HEK293 (cell line): ENCODE results near the gene PEPD.

Experiments
- CTCF ChIA-PET: fragments of 350-600 bp; formaldehyde crosslinking; extraction: SDS; loops from one replicate; lab custom pipeline; 2021; ENCODE audit warnings: antibody characterized with exemption; lab: Yijun Ruan, JAX
- POLR2A ChIA-PET: fragments of 300-600 bp; formaldehyde crosslinking; extraction: SDS; loops from one replicate; lab custom pipeline; 2020; ENCODE audit warnings: antibody characterized with exemption, inconsistent platforms; lab: Yijun Ruan, JAX
- H3K27ac ChIP-seq: fragments of 200-500 bp; sonication (Bioruptor generic); 2 replicates; pipeline ENCODE4 v1.5.1; 2014; ENCODE audit warnings: low read depth, low read length, control low read depth, inconsistent platforms; ENCODE audit errors: extremely low read depth
- H3K36me3 ChIP-seq, 2 experiments: fragments of 200-500 bp in 1 of 2; sonication (Bioruptor generic) in 1 of 2; 1 replicate in 1 of 2; 2 replicates in 1 of 2; pipeline ENCODE4 v1.5.1; 2014 to 2017; ENCODE audit warnings: inconsistent platforms in 2 of 2, low read length in 2 of 2; ENCODE audit not compliant: control insufficient read depth in 2 of 2, insufficient read depth in 1 of 2
- H3K4me1 ChIP-seq: fragments of 200-500 bp; sonication (Bioruptor generic); 2 replicates; pipeline ENCODE4 v1.5.1; 2014; ENCODE audit warnings: mild to moderate bottlenecking, low read length, inconsistent platforms; ENCODE audit not compliant: control insufficient read depth, insufficient read depth
- H3K4me3 ChIP-seq: 2 replicates; pipeline ENCODE4 v1.5.1; 2011; ENCODE audit warnings: low read depth, mild to moderate bottlenecking, control low read depth, low read length, moderate library complexity
- H3K9me3 ChIP-seq: fragments of 200-500 bp; sonication (Bioruptor generic); 2 replicates; pipeline ENCODE4 v1.5.1; 2014; ENCODE audit warnings: low read depth, low read length, inconsistent platforms; ENCODE audit not compliant: control insufficient read depth, insufficient read depth
- HOXD13 ChIP-seq: sonication (generic); formaldehyde crosslinking; IDR thresholded peaks from 2 replicates; pipeline ENCODE4 v1.8.0; 2022; ENCODE audit warnings: missing genetic modification reagents, borderline replicate concordance
- INSM2 ChIP-seq: fragments of 450-650 bp; formaldehyde crosslinking; IDR thresholded peaks from 2 replicates; pipeline ENCODE4 v1.5.1; 2016; ENCODE audit warnings: missing biosample characterization, missing genetic modification characterization
- KLF1 ChIP-seq: fragments of 450-650 bp; formaldehyde crosslinking; IDR thresholded peaks from 2 replicates; pipeline ENCODE4 v1.5.1; 2016; ENCODE audit warnings: missing biosample characterization, missing genetic modification characterization
- REPIN1 ChIP-seq: fragments of 450-650 bp; formaldehyde crosslinking; IDR thresholded peaks from 2 replicates; pipeline ENCODE4 v1.5.1; 2017; ENCODE audit warnings: missing biosample characterization, missing genetic modification characterization, low read depth
- TSHZ1 ChIP-seq: fragments of 450-650 bp; formaldehyde crosslinking; IDR thresholded peaks from 2 replicates; pipeline ENCODE4 v1.5.1; 2016; ENCODE audit warnings: missing biosample characterization, missing genetic modification characterization, borderline replicate concordance
- YY1 ChIP-seq: fragments of 450-650 bp; formaldehyde crosslinking; IDR thresholded peaks from 2 replicates; pipeline ENCODE4 v1.5.1; 2018; ENCODE audit warnings: missing biosample characterization, missing genetic modification characterization
- ZNF24 ChIP-seq: fragments of 450-650 bp; formaldehyde crosslinking; IDR thresholded peaks from 2 replicates; pipeline ENCODE4 v1.5.1; 2016; ENCODE audit warnings: missing biosample characterization, missing genetic modification characterization
- ZNF274 ChIP-seq, 2 experiments: fragments of 200-500 bp in 1 of 2; fragments of 450-650 bp in 1 of 2; sonication (Bioruptor generic) in 1 of 2; formaldehyde crosslinking in 1 of 2; IDR thresholded peaks; 2 replicates each; pipeline versions ENCODE4 v1.5.1 to v1.6.1; 2014 to 2016; ENCODE audit warnings: borderline replicate concordance in 1 of 2, inconsistent platforms in 1 of 2, low read length in 1 of 2, missing biosample characterization in 1 of 2, missing genetic modification characterization in 1 of 2
- ZNF280C ChIP-seq: fragments of 450-650 bp; formaldehyde crosslinking; IDR thresholded peaks from 2 replicates; pipeline ENCODE4 v1.5.1; 2016; ENCODE audit warnings: missing biosample characterization, missing genetic modification characterization
- ZNF311 ChIP-seq: fragments of 450-650 bp; formaldehyde crosslinking; IDR thresholded peaks from 2 replicates; pipeline ENCODE4 v1.5.1; 2017; ENCODE audit warnings: missing biosample characterization, missing genetic modification characterization, borderline replicate concordance
- ZNF423 ChIP-seq: fragments of 450-650 bp; formaldehyde crosslinking; IDR thresholded peaks from 2 replicates; pipeline ENCODE4 v1.5.1; 2016; ENCODE audit warnings: missing biosample characterization, missing genetic modification characterization
- ZNF561 ChIP-seq: fragments of 450-650 bp; IDR thresholded peaks from 2 replicates; pipeline ENCODE4 v1.5.1; 2018; ENCODE audit warnings: missing biosample characterization, missing genetic modification characterization, borderline replicate concordance
- ZNF629 ChIP-seq: fragments of 450-650 bp; formaldehyde crosslinking; IDR thresholded peaks from 2 replicates; pipeline ENCODE4 v1.5.1; 2017; ENCODE audit warnings: missing biosample characterization, missing genetic modification characterization
- ZNF639 ChIP-seq: fragments of 450-650 bp; formaldehyde crosslinking; IDR thresholded peaks from 2 replicates; pipeline ENCODE4 v1.5.1; 2016; ENCODE audit warnings: missing biosample characterization, missing genetic modification characterization
- ZNF76 ChIP-seq: fragments of 450-650 bp; formaldehyde crosslinking; IDR thresholded peaks from 2 replicates; pipeline ENCODE4; 2016; ENCODE audit warnings: low read depth, missing biosample characterization, missing genetic modification characterization, borderline replicate concordance

Gene PEPD

GRCh38 chr19:33408116-33408515 is 113.5 kb downstream of the PEPD start:
- no peak overlapping the region for H3K27ac ChIP-seq

More at GRCh38 chr19:33408116-33408515, 113.5 kb downstream of the PEPD start:
- H3K4me1 ChIP-seq: no peaks in the 10 kb centered on the region
- no peak overlapping the region for H3K4me3 ChIP-seq
- no peaks in the 10 kb centered on the region for H3K9me3 ChIP-seq
- no peaks in the 10 kb centered on the region for H3K36me3 ChIP-seq
- no peak for TF ChIP-seq ZNF274 (IDR thresholded peaks at IDR 0.05; ENCODE audit: low read length)
- TF ChIP-seq ZNF274 (tag by site-specific recombination; IDR thresholded peaks at IDR 0.05; ENCODE audit: borderline replicate concordance): no peak
- TF ChIP-seq YY1 (tag by site-specific recombination): no peak
- no peak for TF ChIP-seq INSM2 (tag by site-specific recombination)
- no peak for TF ChIP-seq ZNF561 (tag by site-specific recombination)
- TF ChIP-seq TSHZ1 (tag by site-specific recombination): no peak
- no peak for TF ChIP-seq ZNF423 (tag by site-specific recombination)
- TF ChIP-seq ZNF629 (tag by site-specific recombination): no peak
- no peak for TF ChIP-seq ZNF639 (tag by site-specific recombination)
- no peak for TF ChIP-seq HOXD13
- no peak for TF ChIP-seq REPIN1 (tag by site-specific recombination)
- no peak for TF ChIP-seq ZNF280C (tag by site-specific recombination)
- no peak for TF ChIP-seq ZNF311 (tag by site-specific recombination)
- TF ChIP-seq ZNF24 (tag by site-specific recombination): no peak
- TF ChIP-seq KLF1: no peak
- TF ChIP-seq ZNF76 (tag by site-specific recombination): no peak
- TF ChIP-seq, all 188 proteins: peak for 0
- ChIA-PET CTCF (interaction anchor here (0.6 to 16.3 kb wide), 15 partner anchors 9 to 363 kb away, joined by 3 to 292 read pairs (median 5); no protein-coding TSS in a partner anchor), POLR2A (interaction anchor here (1.0 kb wide), 1 partner anchor 10 kb away, joined by 3 read pairs; no protein-coding TSS in a partner anchor)
